T-helper 9 cell (primary cell): ENCODE results near the gene DDX43.
"Not testable (repeated sequence)": the region's sequence is repeated elsewhere in the genome, so short reads cannot be mapped to it uniquely, and the experiment has no call there.

Source experiments
- DNase-seq: peaks from one replicate; pipeline ENCODE4 v3.0.0-alpha.2; 2020

The DDX43 gene

GRCh38 chr6:73389854-73390253, 4.8 kb upstream of the DDX43 start:
- DNase-seq = no peak

GRCh38 chr6:73391675-73392074, 3.0 kb upstream of the DDX43 start:
- no peak for DNase-seq

- not testable (repeated sequence) for DNase-seq
Measured at GRCh38 chr6:73392188-73392587, 2.4 kb upstream of the DDX43 start.

GRCh38 chr6:73393278-73393677, 1.4 kb upstream of the DDX43 start:
- no peak for DNase-seq

- DNase-seq = no peak
Measured at GRCh38 chr6:73395875-73396274, 1.2 kb downstream of the DDX43 start.

GRCh38 chr6:73400656-73401055, 6.0 kb downstream of the DDX43 start:
- no peak for DNase-seq

GRCh38 chr6:73409395-73409794, 14.8 kb downstream of the DDX43 start:
- no peak for DNase-seq

- no peak for DNase-seq
Measured at GRCh38 chr6:73413102-73413501, 18.5 kb downstream of the DDX43 start.

- DNase-seq = no peak
Measured at GRCh38 chr6:73418081-73418741, 23.6 kb downstream of the DDX43 start.

- no peak for DNase-seq
Measured at GRCh38 chr6:73421534-73421933, 26.9 kb downstream of the DDX43 start.

GRCh38 chr6:73435236-73435635, 40.6 kb downstream of the DDX43 start:
- DNase-seq = no peak

GRCh38 chr6:73443555-73443954, 48.9 kb downstream of the DDX43 start:
- DNase-seq = no peak

GRCh38 chr6:73451223-73452106, 56.8 kb downstream of the DDX43 start:
- DNase-seq = peak; percentile 34

GRCh38 chr6:73452107-73452461, 57.5 kb downstream of the DDX43 start, which contains the start of gene CGAS:
TSS of gene CGAS (minus strand) at chr6:73452297. CDS start at chr6:73452181, 116 bp downstream.
- peak; percentile 72 for DNase-seq

GRCh38 chr6:73455865-73456629, 61.4 kb downstream of the DDX43 start:
- DNase-seq = no peak

- DNase-seq = not testable (repeated sequence)
Measured at GRCh38 chr6:73459474-73459873, 64.8 kb downstream of the DDX43 start.

- no peak for DNase-seq
Measured at GRCh38 chr6:73460056-73460455, 65.4 kb downstream of the DDX43 start.

- peak; percentile 73 for DNase-seq
Measured at GRCh38 chr6:73461537-73462350, 67.1 kb downstream of the DDX43 start, which contains the start of gene MTO1. TSS of gene MTO1 (plus strand) at chr6:73461737. CDS start at chr6:73461855, 118 bp downstream.
